Measurements from ENCODE around the gene AUP1.
A peak's percentile ranks its signal among the peaks of the same experiment; 100 is the strongest.
"Not testable (repeated sequence)": the region's sequence is repeated elsewhere in the genome, so short reads cannot be mapped to it uniquely, and the experiment has no call there.

The AUP1 gene

DNA sequence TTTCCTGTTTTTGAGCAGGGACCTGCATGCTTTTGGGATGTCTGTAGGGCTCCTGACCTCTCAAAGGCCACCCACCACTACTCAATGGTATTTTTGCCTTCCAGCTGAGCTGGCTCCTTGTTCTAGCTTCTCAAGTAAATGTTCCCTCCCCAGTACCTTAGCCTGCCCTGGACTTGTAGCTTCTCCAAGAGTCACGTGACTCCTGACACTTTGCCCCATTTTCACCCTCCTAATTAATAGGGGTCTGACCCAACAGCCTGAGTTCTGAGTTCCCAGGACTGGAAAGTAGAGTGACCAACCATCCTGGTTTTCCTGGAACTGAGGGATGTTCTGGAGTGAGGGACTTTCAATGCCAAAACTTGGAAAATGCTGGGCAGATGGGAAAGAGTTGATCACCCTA lies 34.1 kb downstream of the AUP1 start:
- DNase-seq = no peak

DNA sequence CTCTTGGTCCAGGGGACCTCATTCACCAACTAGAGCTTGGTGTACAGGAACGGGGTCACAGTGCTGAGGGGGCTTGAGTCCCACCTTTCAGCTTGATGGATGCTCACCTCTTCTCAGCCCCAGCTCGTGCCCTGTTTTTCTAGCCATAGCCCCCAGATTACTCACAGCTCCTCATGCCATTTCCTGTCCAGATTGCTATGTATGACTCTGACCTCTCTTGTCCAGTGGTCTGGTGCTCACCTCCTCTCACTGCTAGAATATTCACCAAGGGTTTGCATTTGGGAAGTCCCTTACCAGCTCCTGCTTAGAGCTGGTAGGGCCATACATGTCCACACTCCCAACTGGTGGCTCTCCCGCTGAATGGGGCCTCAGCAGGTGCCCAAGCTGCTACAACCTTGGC lies 36.0 kb downstream of the AUP1 start:
- no peak for DNase-seq

- DNase-seq = no peak
These were observed 37.6 kb downstream of the AUP1 start for GRCh38 chr2:74491648-74492544.

GRCh38 chr2:74489906-74490305 lies 39.6 kb downstream of the AUP1 start:
- no peak for DNase-seq

- no peak for DNase-seq
These were observed 40.6 kb downstream of the AUP1 start for GRCh38 chr2:74488643-74489481.

GRCh38 chr2:74486141-74486540 lies 43.4 kb downstream of the AUP1 start:
- no peak for DNase-seq

GRCh38 chr2:74483675-74484164 lies 45.8 kb downstream of the AUP1 start:
- not testable (repeated sequence) for DNase-seq

DNA sequence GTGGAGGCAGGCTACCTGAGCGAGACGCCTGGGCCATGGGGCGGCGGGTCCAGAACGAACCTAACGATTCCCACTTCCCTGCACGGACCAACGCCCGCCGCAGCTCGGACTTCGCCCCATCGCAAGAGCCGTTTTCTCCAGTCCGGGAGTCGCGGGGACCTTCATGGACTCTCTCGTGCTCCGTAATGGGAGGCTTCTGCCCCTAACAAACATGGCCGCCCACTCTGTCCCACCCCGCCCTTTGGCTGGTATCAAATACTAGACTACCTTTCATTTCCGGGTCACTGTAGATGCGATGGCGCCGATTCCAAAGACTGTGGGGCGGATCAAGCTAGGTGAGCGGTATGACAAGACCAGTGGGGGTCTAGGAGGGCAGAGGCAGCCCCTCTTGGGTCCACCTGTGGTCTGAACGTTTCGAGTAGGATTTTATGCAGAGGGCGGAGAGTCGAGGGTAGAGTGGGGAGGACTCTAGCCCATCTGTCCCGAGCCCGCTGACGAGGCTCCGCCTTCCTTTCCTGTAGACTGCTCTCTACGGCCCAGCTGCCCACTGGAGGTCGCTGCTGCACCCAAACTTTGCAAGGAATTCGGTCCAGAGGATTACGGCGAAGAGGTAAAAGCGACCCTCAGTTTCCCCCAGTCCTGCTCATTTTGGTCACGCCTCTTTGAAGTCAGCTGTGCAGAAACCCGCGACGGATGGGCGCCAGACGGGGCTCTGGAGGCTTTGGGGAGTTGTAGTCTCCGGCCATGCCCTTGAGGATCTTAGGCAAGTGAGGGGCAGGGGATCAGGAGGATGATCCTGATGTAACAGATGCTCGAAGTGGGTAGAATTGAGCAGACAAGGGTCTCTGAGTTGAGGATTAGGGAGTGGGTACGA lies 46.5 kb downstream of the AUP1 start, which contains the start of the genes CCDC142 and TTC31:
TSS of gene CCDC142 (minus strand) at position 198 of the 874 bp plus-strand sequence. CDS start at position 37, 161 bp downstream.
TSS of gene TTC31 (plus strand) at position 281 of the 874 bp plus-strand sequence. CDS start at position 296, 15 bp downstream.
- DNase-seq = peak; percentile 51 to 96

GRCh38 chr2:74481961-74482800 lies 47.3 kb downstream of the AUP1 start:
- no peak for DNase-seq

- no peak for DNase-seq
These were observed 48.1 kb downstream of the AUP1 start for GRCh38 chr2:74481431-74481830.
